ENCODE data around the gene SHROOM4.

Gene SHROOM4

DNA sequence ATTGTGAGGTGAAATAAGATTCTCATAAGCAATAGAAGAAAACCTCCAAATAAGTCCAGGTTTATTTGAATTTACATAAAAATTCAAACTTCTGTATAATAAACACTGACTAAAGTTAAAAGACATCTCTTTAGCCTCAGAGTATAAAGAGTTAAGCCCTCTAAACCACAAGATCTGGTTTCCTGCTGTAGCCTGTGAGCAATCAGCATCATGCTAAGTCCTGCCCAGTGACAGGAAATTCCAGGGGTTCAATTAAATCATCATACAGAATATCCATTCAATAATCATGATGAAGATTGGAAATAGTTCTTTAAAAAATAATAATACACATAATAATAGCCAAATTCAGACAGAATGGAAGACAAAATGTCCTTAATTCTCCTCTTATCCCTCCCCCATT, 204.2 kb downstream of the SHROOM4 start:
- no peak overlapping the region for H3K27ac Mint-ChIP-seq
- H3K36me3 Mint-ChIP-seq (ENCODE audit: low read depth), result no peaks in the 10 kb centered on the region
- H3K4me3 Mint-ChIP-seq, result no peak overlapping the region
- no peaks in the 10 kb centered on the region for H3K9me3 Mint-ChIP-seq
- no peak for DNase-seq (ENCODE audit: low spot score)
- H3K4me1 Mint-ChIP-seq (ENCODE audit: low read depth), result no peaks in the 10 kb centered on the region
- H3K27me3 Mint-ChIP-seq (ENCODE audit: low read depth), result no peaks in the 10 kb centered on the region

DNA sequence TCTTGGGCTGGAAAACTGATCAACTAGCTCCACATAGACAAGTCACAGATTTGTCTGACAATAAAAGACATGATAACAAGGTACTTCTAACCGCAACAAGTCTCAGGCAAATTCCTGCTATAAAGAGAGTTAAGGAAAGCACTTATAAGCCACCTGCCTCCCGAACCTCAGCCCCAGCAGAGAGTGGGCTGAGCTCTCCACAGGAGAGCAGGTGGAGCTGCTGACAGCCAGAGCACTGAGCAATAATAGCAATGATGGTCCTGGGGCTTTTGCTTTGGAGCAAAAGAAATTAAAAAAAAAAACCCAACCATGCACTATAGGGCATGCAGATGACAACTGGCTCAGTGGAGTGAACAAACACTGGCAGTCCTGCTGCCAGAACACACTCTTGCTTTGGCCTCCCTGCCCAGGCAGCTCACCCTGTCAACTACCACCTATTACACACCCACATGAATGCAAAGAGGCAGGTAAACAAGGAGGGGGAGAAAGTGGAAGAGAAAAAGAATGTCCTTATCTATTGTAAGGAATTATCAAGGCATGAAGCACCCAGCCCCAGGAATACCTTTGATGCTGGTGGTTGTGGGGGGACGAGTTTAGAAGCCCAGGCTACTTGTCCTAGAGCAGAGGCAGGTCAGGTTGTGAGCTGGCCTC, 207.6 kb downstream of the SHROOM4 start:
- DNase-seq (ENCODE audit: low spot score), result no peak
- Mint-ChIP-seq H3K9me3 (no peaks in the 10 kb centered on the region), H3K4me3 (no peak overlapping the region), H3K27me3 (ENCODE audit: low read depth) (no peaks in the 10 kb centered on the region), H3K27ac (no peak overlapping the region), H3K4me1 (ENCODE audit: low read depth) (no peaks in the 10 kb centered on the region), H3K36me3 (ENCODE audit: low read depth) (no peaks in the 10 kb centered on the region)

DNA sequence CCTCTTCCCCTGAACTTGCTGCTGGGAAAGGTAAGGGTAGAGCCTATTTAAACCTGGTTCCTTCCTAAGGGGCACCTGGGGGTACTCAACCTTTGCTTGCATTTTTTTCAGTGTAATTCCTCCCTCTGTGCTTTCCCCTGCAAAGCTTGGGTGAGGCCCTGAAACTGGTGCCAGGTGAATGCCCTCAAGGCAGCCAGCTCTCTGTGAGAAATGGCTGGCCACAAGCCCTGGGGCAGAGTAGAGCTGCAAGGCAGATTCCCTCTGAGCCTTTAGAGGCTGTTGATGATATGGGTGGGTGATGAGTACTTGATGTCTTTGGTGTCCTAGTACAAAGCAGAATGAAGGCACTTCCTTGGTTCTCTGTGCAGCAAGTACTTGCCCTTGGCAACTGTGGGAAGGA, 217.9 kb downstream of the SHROOM4 start:
- no peak overlapping the region for H3K4me3 Mint-ChIP-seq
- H3K9me3 Mint-ChIP-seq, result no peaks in the 10 kb centered on the region
- H3K4me1 Mint-ChIP-seq (ENCODE audit: low read depth), result no peaks in the 10 kb centered on the region
- DNase-seq (ENCODE audit: low spot score), result no peak
- H3K27ac Mint-ChIP-seq, result no peak overlapping the region
- no peaks in the 10 kb centered on the region for H3K36me3 Mint-ChIP-seq (ENCODE audit: low read depth)
- no peaks in the 10 kb centered on the region for H3K27me3 Mint-ChIP-seq (ENCODE audit: low read depth)

DNA sequence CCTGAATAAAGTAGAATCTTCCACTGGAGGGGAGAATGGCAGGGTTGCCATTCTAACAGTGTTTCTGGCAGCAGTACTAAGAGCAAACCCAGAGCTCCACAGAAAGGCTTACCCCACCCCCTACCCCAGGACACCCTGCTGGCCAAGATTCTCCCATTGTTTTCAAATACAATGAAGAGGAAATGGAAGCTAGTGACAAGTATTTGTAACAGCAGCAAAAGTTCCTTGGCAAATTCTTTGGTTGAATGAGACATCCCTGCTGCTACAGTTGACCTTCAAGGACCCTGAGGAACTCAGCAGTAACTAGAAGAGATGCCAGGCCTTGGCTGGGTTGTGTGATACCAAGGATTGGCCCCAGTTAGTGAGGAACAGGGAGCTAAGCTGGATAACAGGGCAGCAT, 219.2 kb downstream of the SHROOM4 start:
- no peaks in the 10 kb centered on the region for H3K36me3 Mint-ChIP-seq (ENCODE audit: low read depth)
- DNase-seq (ENCODE audit: low spot score), result no peak
- H3K27me3 Mint-ChIP-seq (ENCODE audit: low read depth), result no peaks in the 10 kb centered on the region
- H3K9me3 Mint-ChIP-seq, result no peaks in the 10 kb centered on the region
- H3K27ac Mint-ChIP-seq, result no peak overlapping the region
- no peaks in the 10 kb centered on the region for H3K4me1 Mint-ChIP-seq (ENCODE audit: low read depth)
- no peak overlapping the region for H3K4me3 Mint-ChIP-seq

DNA sequence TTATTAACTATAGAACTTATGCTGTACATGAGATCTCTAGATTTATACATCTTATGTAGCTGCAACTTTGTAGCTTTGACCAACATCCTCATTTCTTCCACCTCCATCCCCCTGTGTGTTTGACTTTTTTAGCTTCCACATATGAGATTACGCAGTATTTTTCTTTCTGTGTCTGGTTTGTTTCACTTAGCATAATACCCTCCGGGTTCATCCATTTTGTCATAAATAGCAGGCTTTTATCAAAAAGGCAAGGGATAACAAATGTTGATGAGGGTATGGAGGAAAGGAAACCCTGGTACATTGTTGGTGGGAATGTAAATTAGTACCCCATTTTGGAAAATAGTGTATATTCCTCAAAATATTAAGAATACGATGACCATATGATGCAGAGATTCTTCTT, 227.0 kb downstream of the SHROOM4 start:
- H3K36me3 Mint-ChIP-seq (ENCODE audit: low read depth), result no peaks in the 10 kb centered on the region
- H3K4me3 Mint-ChIP-seq, result no peak overlapping the region
- no peak overlapping the region for H3K27ac Mint-ChIP-seq
- peaks cover 7% of the 10 kb centered on the region for H3K27me3 Mint-ChIP-seq (ENCODE audit: low read depth)
- H3K9me3 Mint-ChIP-seq, result no peaks in the 10 kb centered on the region
- H3K4me1 Mint-ChIP-seq (ENCODE audit: low read depth), result no peaks in the 10 kb centered on the region
- no peak for DNase-seq (ENCODE audit: low spot score)

DNA sequence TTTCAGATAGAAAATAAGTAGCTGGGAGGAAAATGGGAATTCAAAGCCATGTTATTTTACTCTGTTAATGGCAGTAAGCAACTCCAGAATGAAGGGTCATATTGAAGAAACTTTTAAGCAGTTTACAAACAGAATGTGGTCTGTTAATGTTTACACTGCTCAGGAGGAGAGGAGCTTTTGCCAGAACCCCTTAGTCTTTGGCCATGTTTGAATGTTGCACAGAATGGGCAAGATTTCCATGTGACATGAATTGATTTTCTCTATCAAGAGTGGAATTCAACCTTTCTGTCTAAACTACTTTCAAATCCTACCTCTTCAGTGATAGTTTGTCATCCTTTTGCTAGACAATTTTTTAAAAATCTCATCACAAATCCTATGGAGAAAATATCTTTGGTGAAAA, 227.6 kb downstream of the SHROOM4 start:
- H3K36me3 Mint-ChIP-seq (ENCODE audit: low read depth), result no peaks in the 10 kb centered on the region

DNA sequence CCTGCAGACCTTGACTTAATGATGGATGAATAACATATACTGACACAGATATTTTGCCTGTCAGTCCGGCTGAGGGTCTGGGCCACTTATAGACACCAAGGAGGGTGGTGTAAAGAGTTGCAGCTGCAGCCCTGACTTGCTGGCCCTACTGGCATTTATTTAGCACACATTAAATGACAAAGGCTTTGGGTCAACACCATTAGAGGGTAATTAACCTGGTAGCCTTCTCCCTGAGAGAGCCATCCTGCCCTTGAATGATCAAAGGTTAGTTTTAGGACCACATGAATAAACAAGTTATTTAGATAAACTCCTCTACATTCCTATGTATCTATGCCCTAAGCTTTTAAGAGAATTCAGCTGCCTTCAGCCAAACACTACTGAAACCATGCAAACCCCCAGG, 232.6 kb downstream of the SHROOM4 start:
- Mint-ChIP-seq H3K9me3 (no peaks in the 10 kb centered on the region), H3K36me3 (ENCODE audit: low read depth) (no peaks in the 10 kb centered on the region), H3K4me1 (ENCODE audit: low read depth) (no peaks in the 10 kb centered on the region), H3K27ac (no peak overlapping the region), H3K4me3 (no peak overlapping the region), H3K27me3 (ENCODE audit: low read depth) (peaks cover 11% of the 10 kb centered on the region)
- DNase-seq (ENCODE audit: low spot score), result no peak

More for the DNA sequence above, 227.6 kb downstream of the SHROOM4 start:
- H3K27ac Mint-ChIP-seq, result no peak overlapping the region
- no peaks in the 10 kb centered on the region for H3K9me3 Mint-ChIP-seq
- no peak for DNase-seq (ENCODE audit: low spot score)
- H3K4me1 Mint-ChIP-seq (ENCODE audit: low read depth), result no peaks in the 10 kb centered on the region
- peaks cover 7% of the 10 kb centered on the region for H3K27me3 Mint-ChIP-seq (ENCODE audit: low read depth)
- no peak overlapping the region for H3K4me3 Mint-ChIP-seq

DNA sequence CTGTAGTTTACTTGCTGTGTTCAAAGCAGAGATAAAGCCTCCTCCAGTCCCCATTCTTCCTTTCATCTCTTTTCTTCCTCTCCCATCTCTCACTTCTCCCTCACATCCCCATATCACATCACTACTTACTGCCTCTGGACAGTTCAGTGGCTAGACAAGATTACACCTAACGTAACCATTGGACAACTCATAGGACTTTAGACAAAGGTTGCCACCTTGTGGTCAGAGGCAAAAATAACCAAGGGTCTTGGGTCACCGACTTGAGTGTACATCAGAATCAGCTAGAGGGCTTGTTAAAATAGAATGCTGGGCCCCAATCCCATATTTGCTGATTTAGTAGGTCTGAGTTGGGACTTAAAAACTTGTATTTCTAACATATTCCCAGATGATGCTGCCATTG, 234.0 kb downstream of the SHROOM4 start:
- Mint-ChIP-seq H3K9me3 (no peaks in the 10 kb centered on the region), H3K36me3 (ENCODE audit: low read depth) (no peaks in the 10 kb centered on the region), H3K27ac (no peak overlapping the region), H3K4me3 (no peak overlapping the region), H3K4me1 (ENCODE audit: low read depth) (no peaks in the 10 kb centered on the region), H3K27me3 (ENCODE audit: low read depth) (peaks cover 10% of the 10 kb centered on the region)
- DNase-seq (ENCODE audit: low spot score), result no peak

DNA sequence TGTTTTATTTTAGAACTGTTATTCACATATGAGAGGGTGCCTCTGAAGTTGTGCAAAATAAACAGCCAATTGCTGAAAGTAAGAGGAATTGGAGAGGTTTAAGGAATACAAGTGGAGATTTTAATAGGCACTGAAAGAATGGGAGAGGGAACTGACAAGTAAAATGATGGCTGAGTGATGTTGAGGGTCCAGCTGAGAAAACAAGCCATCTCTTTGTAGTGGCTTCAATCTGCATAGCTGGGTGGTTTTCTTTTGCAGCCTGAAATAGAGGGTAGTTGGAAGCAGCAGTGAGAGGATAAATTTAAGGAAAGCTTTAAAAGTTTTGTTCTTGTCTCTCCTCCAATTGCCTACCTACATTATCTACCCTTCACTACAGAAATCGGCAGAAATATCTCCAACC, 236.7 kb downstream of the SHROOM4 start:
- Mint-ChIP-seq H3K4me3 (no peak overlapping the region), H3K27me3 (ENCODE audit: low read depth) (peaks cover 9% of the 10 kb centered on the region), H3K36me3 (ENCODE audit: low read depth) (no peaks in the 10 kb centered on the region), H3K4me1 (ENCODE audit: low read depth) (no peaks in the 10 kb centered on the region), H3K27ac (no peak overlapping the region), H3K9me3 (no peaks in the 10 kb centered on the region)
- DNase-seq (ENCODE audit: low spot score), result no peak

DNA sequence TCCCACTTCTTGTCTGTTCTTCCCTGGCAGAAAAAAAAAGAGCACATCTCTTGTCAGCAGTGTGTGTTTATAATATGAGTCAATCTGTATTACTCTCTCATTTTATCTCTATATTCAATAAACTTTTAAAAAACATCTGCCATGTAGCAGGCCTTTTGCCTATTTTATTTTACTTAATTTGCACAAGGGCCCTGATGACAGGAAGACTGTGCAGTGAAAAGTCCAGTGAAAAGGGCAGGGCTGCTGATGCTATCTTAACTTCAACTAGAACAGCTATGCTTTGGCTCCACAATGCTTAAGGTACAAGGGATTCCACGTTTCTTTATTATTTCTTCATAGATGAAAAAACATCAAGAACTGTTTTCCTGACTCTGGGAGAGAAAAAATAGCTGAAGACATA, 246.4 kb downstream of the SHROOM4 start:
- DNase-seq (ENCODE audit: low spot score), result no peak
- no peaks in the 10 kb centered on the region for H3K9me3 Mint-ChIP-seq
- peaks cover 3% of the 10 kb centered on the region for H3K27me3 Mint-ChIP-seq (ENCODE audit: low read depth)
- H3K27ac Mint-ChIP-seq, result no peak overlapping the region
- H3K4me1 Mint-ChIP-seq (ENCODE audit: low read depth), result no peaks in the 10 kb centered on the region
- H3K36me3 Mint-ChIP-seq (ENCODE audit: low read depth), result no peaks in the 10 kb centered on the region
- no peak overlapping the region for H3K4me3 Mint-ChIP-seq

DNA sequence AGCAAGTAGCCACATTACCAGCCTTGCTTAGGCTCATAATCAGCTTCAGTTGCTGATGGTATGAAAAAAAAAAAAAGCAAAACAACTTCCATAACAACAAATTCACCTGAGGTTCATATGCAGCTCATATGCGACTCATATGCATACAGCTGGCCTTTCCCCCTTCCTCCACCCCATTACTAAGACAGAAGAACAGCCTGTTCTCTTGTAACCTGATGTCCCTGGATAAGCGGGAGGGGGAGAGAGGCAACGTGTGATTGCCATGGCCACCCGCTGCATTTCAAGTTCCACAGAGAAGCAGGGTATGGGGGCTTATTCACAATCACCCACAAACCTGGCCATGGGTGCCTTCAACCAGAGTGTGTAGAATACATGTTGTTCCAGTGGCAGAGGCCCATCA, 248.3 kb downstream of the SHROOM4 start:
- Mint-ChIP-seq H3K27ac (no peak overlapping the region), H3K9me3 (no peaks in the 10 kb centered on the region), H3K4me1 (ENCODE audit: low read depth) (no peaks in the 10 kb centered on the region), H3K27me3 (ENCODE audit: low read depth) (peaks cover 3% of the 10 kb centered on the region), H3K4me3 (no peak overlapping the region), H3K36me3 (ENCODE audit: low read depth) (no peaks in the 10 kb centered on the region)
- no peak for DNase-seq (ENCODE audit: low spot score)
